Kidney (tissue), 14 donors: Measurements from ENCODE around the gene CCDC86. TPM values are rescaled to one million over a fixed set of nuclear protein-coding genes. Genes with fewer than 3 reads are reported as not detected.
A peak's percentile ranks its signal among the peaks of the same experiment; 100 is the strongest.

Source experiments
- DNase-seq, 5 donors: peaks; one replicate each; pipeline ENCODE4 v3.0.0-alpha.2; 2013 to 2020
- FAIRE-seq: peaks from 2 replicates; lab custom pipeline; 2012; peaks lifted over from hg19 to GRCh38; lab: Jason Lieb, UNC
- H3K27ac ChIP-seq, 2 donors: one replicate each; pipeline ENCODE4 v1.7.0; 2013; ENCODE audit warnings: low read depth in 2 of 2, low read length in 2 of 2, inconsistent platforms in 1 of 2
- H3K27me3 ChIP-seq: one replicate; pipeline ENCODE4 v1.7.1; 2013; ENCODE audit warnings: low read length, inconsistent platforms; ENCODE audit not compliant: control insufficient read depth, insufficient read depth
- H3K36me3 ChIP-seq, 3 donors: one replicate each; pipeline versions ENCODE4 v1.7.0 to v1.7.1; 2013; ENCODE audit warnings: low read length in 3 of 3, control low read depth in 1 of 3, inconsistent platforms in 1 of 3; ENCODE audit not compliant: insufficient read depth in 3 of 3, control insufficient read depth in 2 of 3
- H3K4me1 ChIP-seq, 3 donors: one replicate each; pipeline versions ENCODE4 v1.7.0 to v1.7.1; 2013; ENCODE audit warnings: low read length in 3 of 3, inconsistent platforms in 1 of 3, low read depth in 1 of 3; ENCODE audit not compliant: control insufficient read depth in 2 of 3, insufficient read depth in 2 of 3
- H3K4me3 ChIP-seq, 3 donors: one replicate each; pipeline versions ENCODE4 v1.7.0 to v1.8.1; 2013; ENCODE audit warnings: low read length in 3 of 3, control low read depth in 1 of 3, inconsistent platforms in 1 of 3
- H3K9ac ChIP-seq, 3 donors: one replicate each; pipeline versions ENCODE4 v1.7.0 to v1.7.1; 2013; ENCODE audit warnings: low read length in 3 of 3, control low read depth in 1 of 3, inconsistent platforms in 1 of 3
- H3K9me3 ChIP-seq, 3 donors: one replicate each; pipeline versions ENCODE4 v1.7.0 to v1.7.1; 2013; ENCODE audit warnings: low read length in 3 of 3, control low read depth in 1 of 3, inconsistent platforms in 1 of 3; ENCODE audit not compliant: control insufficient read depth in 2 of 3, insufficient read depth in 1 of 3
- CTCF ChIP-seq: IDR thresholded peaks from 3 replicates; pipeline ENCODE4 v1.5.1; 2012; ENCODE audit warnings: mild to moderate bottlenecking, moderate library complexity, borderline replicate concordance; ENCODE audit not compliant: insufficient read depth; ENCODE audit errors: extremely low read depth
- intact Hi-C: fragments of 100-400 bp; cut with DNase I; formaldehyde crosslinking; loops from one replicate; pipeline ENCODE4 v1.11.1; 2022
- polyA plus RNA-seq: library from polyadenylated mRNA; stranded (reverse); fragments of 350-450 nt; fragmentation: Illumina TruSeq; extraction: RNeasy Lipid Tissue Mini Kit (QIAGEN cat#74804); gene quantifications from one replicate; pipeline ENCODE4 v1.2.3, GENCODE V29; 2014; ENCODE audit warnings: low read depth, low replicate concordance; ENCODE audit not compliant: insufficient read depth
- total RNA-seq: library from RNA; stranded (reverse); fragmentation: NEBNext Ultra II Directional; extraction: Animal tissue kit (Norgen Biotek cat#: 25700); gene quantifications from one replicate; pipeline ENCODE4 v1.2.1, GENCODE V29; 2021
- donor health status: control.
- donor health status: control.
- donor health status: control.
- donor health status: control.
- donor health status: control.
- donor health status: DM: yes; HTN: yes; CAD: no.
- donor health status: Normal renal cell carcinoma (clear cell type).

CCDC86 gene
- total and polyA plus RNA-seq, 2 donors from 2014 or later = 15.9 to 18.9 TPM

- Histone ChIP-seq H3K9me3 (no peaks in the 10 kb centered on the region), H3K36me3 (no peaks in the 10 kb centered on the region), H3K27ac (no peak overlapping the region), H3K9ac (no peak overlapping the region), H3K4me1 (peaks cover 5 to 9% (median 7%) of the 10 kb centered on the region in 3 donors), H3K27me3 (no peaks in the 10 kb centered on the region), H3K4me3 (no peak overlapping the region)
- no peak for TF ChIP-seq CTCF
- no peak for DNase-seq
- intact Hi-C loops = loop anchor here (10.0 kb wide), 1 partner anchor 338 kb away; no protein-coding TSS in a partner anchor
- FAIRE-seq = no peak
These were observed 4.9 kb upstream of the CCDC86 start for GRCh38 chr11:60836866-60837515.

DNA sequence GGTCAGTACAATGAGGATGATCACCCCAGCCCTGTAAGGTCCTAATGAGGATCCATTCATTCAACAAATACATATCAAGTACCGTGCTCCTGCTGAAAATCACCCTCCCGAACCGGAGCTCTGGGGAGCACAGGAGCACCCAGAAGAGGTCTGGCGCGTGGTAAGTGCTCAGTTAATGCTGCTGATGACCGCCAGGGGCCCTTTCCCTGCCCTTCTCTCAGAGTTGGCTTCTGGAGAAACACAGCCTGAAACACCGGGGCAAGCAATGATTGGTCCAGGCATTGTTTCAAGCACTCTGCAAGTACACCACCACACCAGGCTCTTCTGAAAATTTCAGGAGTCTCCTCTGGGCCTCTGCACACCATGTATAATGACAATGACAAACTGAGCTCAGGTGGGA lies 3.8 kb upstream of the CCDC86 start:
- Histone ChIP-seq H3K4me3 (no peak overlapping the region), H3K4me1 (peaks cover 5 to 12% (median 9%) of the 10 kb centered on the region in 3 donors), H3K27me3 (no peaks in the 10 kb centered on the region), H3K36me3 (no peaks in the 10 kb centered on the region), H3K27ac (no peak overlapping the region), H3K9me3 (no peaks in the 10 kb centered on the region), H3K9ac (no peak overlapping the region)
- no peak for FAIRE-seq
- intact Hi-C loops = loop anchor here (10.0 kb wide), 1 partner anchor 337 kb away; no protein-coding TSS in a partner anchor
- TF ChIP-seq CTCF = no peak
- peak in 1 of 5 donors; percentile 43 for DNase-seq

GRCh38 chr11:60840470-60841430 lies 1.2 kb upstream of the CCDC86 start:
- Histone ChIP-seq H3K27me3 (no peaks in the 10 kb centered on the region), H3K9me3 (no peaks in the 10 kb centered on the region), H3K4me3 (peak overlapping the region in 2 of 3 donors; percentile 59 to 92), H3K36me3 (no peaks in the 10 kb centered on the region), H3K4me1 (peaks cover 5 to 30% (median 15%) of the 10 kb centered on the region in 3 donors), H3K27ac (peak overlapping the region in 1 of 2 donors; percentile 51), H3K9ac (no peak overlapping the region)
- TF ChIP-seq CTCF = no peak
- no peak for FAIRE-seq
- DNase-seq = peak in 4 of 5 donors; percentile 25 to 90 (median 54)
- intact Hi-C loops = no loop called here
